Inflammatory macrophage (primary cell): ENCODE results near the gene LINC00632.
"Not testable (repeated sequence)": the region's sequence is repeated elsewhere in the genome, so short reads cannot be mapped to it uniquely, and the experiment has no call there.

ENCODE experiments used
- DNase-seq, 2 donors: peaks; one replicate each; pipeline ENCODE4 v3.0.0-alpha.2; 2020 to 2022
- total RNA-seq, 18 experiments: gene quantifications; one replicate each; lab custom pipeline; 2026; ENCODE audit warnings: mixed read lengths in 6 of 18, inconsistent platforms in 2 of 18; lab: John Stamatoyannopoulos, UW

LINC00632 gene
- 0 to 2.4 (median 0) reads per million in 18 experiments for total RNA-seq

DNA sequence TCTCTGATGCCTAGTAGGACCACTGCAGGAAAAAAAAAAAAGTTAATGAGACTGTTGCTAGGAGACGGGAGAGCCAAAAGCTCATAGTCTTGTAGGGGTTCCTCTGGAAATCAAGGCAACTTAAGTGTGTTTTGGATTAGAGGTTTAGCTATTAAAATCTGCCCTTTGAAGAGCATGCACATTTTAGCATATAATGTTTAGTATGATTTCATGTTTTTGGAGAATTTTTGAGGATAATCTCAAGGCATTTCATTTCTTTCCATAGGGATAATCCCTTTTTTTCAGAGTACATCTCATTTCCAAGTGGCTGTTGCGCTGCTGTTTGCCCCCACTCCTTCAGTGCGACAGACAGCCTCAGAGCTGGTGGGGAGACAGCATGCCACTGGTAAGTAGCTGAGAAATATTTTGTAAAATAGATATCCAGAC lies at the start of gene LINC00632:
Gene LINC00632, plus strand, starts transcription at position 339 of the 426 bp plus-strand sequence.
- no peak for DNase-seq

DNA sequence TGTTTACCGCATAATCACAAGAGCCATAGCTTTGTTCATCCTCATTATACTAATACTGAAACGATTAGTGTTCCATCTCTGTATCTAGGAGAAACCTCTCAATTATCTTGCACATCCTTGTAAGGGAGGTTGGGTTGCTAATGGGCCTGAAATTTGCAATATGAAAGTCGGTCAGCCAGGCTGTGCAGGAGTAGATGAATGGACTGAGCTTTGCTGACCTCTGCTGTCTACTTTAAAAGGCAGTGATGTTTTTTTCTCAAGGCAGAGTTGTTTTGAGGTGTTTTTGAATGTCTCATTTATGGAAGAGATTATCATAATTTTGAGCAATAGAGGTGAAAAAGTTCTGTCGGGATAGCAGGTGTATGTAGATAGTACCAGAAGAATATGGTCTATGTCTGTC lies 47.9 kb upstream of the LINC00632 start:
- no peak for DNase-seq

DNA sequence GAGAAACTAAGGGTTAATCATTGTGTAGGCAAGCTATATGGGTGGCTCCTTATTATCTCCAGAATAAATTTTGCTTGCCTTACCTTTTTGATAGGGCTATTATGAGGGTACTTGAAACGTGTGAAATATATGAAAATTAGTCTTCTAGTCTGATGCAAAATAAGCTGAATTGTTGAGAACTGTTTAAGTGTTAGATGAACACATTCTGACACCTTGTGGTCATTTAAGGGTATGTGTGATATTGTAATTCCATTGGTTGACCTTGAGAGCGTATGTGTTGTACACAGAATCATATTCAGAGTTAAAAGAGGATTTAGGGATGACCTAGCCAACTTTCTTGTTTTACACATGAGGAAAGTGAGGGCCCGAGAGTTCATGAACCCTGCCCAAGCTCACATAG lies 44.6 kb upstream of the LINC00632 start:
- no peak for DNase-seq

DNA sequence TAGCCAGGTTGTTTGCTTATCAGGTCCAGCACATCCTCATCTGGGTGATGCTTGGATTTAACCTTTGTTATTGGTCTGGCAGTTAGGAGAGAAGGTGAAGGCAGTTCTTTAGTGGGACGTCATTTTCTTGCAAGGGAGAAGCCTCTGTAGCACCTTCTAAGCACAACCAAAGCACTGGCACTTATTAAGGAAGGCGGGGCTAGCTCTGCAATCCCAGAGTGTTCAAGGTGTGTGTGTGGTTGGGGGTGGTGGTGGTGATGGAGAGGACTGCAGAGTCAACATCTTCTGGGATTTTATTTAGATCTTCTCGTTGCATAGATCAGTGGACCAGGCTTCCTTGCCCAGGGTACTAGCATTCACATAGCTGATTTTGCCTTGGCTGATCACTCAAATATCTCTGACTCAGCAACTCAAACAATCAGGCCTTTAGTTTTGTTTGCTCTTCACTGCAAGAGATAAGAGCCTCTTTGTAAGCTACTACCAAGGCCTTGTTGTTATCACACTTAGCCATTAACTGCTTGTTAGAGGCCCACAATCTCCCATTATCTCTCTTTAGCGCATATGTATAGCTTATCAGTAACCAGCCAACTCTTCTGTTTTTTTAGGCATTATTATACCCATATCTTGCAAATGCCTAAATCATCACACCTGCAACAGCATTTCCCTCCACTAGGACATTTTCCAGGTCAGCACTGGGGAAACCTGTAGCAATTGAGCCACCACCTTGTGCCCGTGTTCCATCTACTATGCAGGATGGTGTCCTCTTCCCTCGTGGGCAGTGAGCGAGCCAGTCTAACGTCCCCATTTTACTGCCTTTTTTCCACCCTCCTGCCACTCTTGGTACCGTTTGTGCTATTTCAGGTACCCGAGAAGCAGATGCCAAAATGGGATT lies 36.5 kb upstream of the LINC00632 start:
- no peak for DNase-seq

DNA sequence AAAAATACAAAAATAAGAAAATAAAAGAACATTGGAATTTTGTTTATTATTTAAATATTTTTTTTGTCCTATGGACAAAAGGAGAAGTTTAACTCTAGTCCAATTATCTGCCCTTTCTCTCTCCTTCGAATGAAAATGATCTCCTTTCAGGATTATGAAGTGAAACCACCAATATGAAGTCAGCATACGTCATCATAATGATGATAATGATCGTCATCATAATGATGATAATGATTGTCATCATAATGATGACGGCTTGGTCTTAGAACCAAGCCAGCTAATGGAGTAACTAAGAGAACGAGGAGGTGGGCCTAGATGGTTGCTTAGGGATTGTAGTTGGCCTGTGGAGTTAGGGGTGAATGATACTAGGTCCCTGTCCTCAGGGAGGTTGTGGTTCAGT lies 21.9 kb upstream of the LINC00632 start:
- DNase-seq = no peak

DNA sequence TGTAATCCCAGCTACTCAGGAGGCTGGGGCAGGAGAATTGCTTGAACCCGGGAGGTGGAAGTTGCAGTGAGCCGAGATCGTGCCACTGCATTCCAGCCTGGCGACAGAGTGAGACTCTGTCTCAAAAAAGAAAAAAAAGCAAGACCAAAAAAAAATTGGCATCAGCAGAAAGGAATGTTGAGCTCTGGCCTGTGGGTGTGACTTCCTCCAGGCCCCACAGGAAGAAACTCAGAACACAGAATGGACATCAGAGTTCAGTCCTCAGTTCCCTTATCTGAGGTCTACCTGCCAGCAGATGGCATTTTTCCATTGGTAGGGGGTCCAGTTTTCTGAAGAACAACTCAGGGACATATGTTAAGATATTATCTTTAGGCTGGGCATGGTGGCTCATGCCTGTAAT lies 18.0 kb upstream of the LINC00632 start:
- not testable (repeated sequence) for DNase-seq

DNA sequence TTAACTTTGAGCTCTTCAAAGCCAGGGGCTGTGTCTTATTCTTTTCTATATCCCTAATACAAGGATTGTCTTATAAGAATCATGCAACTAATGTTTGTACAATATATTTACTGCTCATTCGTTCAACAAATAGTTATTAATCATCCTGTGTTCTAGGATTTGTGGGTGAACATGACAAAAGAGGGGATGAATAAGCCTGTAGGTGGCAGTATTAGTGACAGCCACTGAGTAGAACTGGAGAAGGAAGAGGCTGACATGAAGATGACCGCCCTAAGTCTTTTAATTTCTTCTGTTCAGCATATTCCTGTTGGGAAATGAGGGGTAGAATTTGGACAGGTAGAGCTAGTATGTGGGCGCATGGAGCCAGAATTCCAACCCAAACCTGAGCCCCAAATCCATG lies 11.9 kb upstream of the LINC00632 start:
- no peak for DNase-seq

DNA sequence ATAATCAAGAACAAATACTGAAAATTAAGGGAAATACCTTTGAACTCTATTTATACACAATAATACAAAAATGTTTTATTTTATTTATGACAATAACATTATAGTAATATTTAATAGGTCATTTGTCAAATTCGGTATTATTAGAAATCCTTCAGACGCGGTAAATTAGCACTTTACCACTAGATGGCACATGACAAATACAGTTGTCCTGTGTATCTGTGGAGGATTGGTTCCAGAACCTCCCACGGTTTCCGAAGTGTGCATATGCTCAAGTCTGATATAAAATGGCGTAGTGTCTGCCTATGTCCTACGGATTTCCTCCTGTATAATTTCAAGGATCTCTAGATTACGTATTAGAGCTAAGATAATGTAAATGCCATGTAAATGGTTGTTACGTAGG lies 8.1 kb upstream of the LINC00632 start:
- peak; percentile 6 to 15 for DNase-seq

DNA sequence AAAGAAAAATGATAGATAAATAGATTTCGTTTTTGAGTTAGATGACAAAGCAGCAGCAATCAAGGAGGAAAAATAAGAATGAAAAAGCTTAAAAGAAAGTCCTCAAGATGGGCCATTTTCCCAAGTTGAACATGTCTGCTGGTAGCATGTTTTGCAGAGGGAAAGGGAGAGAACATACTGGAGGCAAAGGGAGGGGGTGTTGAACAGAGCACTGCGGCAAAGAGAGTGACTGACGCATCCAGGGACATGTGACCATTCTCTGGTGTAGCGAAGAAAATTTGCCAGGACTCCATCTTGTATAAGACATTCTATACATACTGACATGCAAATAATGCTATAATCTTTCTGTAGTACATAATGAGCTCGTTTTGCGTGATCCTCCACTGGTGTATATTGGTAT lies 1.2 kb downstream of the LINC00632 start:
- no peak for DNase-seq

DNA sequence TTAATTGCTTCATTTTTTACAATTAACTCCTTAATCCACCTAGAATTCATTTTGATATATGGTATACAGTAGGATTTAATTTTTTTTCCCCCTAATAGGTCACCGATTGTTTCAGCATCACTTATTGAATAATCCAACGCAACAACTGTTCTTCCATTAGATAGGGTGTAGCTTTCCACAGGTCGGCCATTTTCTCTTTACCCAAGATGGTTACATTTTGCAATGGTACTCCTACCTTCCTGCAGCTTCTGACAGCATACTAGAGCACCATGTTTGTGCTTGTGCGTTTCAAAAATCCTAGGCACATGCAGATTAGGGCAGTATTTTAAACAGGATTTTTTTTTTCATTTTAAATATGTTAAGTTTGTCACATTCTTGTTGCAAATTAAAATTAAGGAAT lies 2.3 kb downstream of the LINC00632 start:
- no peak for DNase-seq

DNA sequence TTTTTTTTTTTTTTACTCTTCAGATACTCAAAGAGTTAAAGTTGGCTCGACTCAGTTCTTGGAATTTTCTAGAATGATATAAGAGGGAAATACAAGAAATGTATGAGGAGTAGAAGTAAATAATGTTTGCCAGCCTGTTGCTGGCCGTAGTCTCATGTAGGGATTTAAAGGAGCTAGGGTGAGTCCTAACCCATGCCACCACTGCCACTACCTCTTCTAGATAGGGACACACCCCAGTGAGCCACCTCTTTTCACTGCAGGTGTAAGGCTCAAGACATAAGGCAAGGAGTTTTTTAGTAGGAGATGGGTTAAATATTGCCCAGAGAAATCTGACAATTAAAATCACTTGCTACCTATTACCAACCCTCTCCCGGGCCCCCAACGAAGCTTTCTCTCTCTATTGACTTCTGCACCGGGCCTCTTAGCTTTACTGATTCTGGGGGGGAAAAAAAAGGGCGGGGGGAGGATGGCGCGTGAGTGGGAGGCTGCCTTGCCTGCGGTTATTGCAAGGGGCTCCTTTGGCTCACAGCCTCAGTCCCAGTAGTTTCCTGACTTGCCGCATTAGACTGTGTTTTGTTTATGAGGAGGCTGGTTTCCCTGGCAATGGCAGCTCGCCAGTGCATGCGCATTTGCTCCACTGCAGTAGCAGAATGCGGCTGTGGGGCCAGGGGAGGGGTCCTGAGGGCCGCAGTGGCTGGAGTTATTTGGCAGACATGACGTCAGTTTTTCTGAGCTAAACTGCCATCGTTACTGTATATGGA lies 3.0 kb downstream of the LINC00632 start:
- DNase-seq = no peak

DNA sequence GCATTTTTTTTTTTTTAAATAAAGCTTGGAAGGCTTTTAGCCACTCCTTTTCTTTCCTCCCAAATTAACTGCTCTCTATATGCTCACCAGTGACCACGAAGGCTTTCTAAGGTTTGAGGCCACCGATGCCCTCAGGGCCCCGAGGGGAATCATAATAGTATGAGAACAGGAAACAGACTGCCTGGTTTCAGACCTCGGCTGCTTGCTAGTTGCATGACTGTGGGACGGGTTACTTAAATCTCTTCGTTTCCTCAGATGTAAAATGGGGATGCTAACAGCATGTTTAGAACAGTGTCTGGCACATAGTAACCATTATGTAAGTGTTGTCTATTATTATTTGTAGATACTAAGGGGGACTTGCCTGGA lies 3.6 kb downstream of the LINC00632 start:
- DNase-seq = no peak

DNA sequence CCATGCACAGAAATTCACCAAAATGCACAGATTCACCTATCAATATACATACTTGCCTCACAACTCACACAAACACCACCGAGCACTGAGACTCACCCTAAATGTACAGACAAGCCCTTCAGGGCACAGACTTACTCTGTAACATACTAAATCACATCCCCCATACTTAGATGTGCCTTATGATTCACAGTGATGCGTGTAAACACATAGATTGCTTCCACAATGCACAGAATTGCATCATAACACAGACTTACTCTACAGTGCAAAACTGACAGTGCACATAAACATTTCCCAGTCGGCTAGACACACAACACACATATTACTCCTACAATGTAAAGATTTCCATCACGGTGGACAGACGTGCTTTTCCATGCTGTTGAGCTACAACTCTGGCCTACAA lies 6.2 kb downstream of the LINC00632 start:
- DNase-seq = no peak

DNA sequence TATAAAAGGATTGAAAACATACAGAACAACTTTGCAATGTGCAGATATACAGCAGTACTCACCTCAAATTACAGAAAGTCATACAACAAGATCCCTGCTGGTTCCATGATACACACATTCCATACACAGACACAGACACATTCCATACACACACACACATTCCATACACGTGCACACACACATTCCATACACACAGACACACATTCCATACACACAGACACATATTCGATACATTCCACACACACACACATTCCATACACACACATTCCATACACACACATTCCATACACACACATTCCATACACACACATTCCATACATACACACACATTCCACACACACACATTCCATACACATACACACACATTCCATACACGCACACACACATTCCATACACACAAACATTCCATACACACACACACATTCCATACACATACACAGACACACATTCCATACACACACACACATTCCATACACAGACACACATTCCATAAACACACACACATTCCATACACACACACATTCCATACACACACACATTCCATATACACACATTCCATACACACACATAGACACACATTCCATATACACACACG lies 13.7 kb downstream of the LINC00632 start:
- DNase-seq = no peak

DNA sequence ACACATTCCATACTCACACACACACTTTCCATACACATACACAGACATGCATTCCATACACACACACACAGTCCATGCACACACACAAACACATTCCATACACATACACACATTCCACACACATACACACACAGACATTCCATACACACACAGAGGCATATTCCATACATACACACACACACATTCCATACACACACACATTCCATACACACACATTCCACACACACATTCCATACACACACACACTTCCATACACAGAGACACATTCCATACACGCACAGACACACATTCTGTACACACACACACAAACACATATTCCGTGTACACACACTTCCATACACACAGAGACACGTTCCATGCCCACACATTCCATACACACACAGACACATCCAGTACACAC lies 14.8 kb downstream of the LINC00632 start:
- no peak for DNase-seq

DNA sequence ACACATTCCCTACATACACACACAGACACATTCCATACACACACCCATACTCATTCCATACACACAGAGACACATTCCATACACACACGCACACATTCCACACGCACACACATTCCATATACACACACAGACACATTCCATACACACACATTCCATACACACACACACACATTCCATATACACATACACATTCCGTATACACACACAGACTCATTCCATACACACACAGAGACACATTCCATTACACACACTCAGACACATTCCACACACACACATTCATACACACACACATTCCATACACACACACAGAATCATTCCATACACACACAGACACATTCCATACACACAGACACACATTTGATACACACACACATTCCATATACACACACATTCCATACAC lies 15.2 kb downstream of the LINC00632 start:
- no peak for DNase-seq

DNA sequence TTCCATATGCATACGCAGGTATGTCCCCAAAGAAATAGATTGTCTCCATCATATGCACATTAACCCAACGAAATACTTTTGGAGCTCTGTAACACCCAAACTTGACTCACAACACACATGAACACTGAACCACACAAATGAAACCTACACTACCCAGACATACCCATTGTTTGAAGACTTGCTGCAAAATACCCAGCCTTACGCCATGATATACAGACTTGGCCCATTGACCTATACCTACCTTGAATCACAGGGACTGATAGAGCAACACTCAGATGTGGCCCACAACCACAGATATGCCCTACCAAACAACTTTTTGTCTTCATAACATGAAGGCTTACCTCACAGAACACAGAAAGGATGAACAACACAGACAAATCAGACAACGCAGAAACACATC lies 15.9 kb downstream of the LINC00632 start:
- DNase-seq = no peak

DNA sequence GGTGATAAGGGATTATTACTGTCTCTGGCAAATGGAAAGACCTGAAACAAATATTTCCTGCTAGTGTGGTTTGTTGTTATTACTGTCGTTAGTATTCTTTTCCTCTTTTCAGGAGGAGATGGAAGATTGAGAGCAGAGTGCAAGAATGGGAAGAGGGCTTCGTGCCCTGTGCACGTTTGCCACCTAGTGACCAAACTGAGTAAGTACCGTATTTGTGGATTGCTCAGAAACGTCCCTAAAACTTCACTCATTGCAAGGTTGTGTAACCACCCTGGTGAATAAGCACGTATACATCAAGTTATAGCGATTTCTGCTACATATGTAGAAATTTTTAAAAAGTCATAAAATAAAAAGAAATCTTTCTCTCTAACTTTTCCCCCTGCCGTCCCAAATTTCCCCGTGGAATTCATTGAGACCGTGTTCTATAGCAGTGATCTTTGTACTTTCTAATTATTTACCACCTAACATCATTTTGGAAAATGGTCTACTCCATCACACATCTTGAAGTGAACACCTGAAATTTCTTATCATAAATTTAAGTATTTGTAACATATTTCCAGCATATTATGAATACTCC lies 24.3 kb downstream of the LINC00632 start:
- DNase-seq = peak; percentile 40 to 50

DNA sequence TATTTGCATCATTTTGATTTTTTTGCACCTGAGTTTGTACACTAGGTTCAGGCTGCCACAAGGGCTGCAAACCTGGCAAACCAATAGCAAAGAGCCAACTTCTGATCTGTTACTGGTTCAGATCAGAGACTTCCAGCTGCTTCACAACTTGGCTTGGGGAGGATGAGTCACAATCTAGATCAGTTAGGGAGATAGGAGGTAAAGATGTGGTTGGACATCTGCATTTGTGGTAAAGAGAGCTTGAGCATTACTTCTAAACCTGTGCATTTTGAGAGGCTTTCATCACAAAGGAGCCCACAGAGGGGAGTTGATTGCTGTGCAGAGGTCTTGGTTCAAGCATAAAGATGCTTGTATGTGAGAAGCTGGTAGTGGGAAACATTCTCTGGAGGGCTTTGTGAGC lies 34.5 kb downstream of the LINC00632 start:
- DNase-seq = no peak

DNA sequence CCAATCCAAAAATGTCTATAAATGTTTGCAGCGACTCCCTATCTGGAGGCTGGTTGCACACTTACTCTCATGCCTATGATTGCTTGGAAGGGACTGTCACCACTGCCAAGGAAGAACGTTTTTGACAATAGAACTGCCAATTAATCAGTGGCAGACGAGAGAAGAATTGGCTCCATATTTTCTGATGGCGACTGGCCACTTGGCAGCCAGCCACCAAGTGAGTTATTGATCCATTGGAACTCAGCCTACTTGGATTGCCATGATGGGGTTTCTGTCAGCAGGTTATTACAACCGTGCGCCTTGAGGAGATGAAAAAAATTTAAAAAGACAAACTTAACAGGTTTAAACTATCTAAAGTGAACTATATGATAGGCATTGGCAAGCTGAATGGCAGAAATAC lies 47.4 kb downstream of the LINC00632 start:
- DNase-seq = no peak

DNA sequence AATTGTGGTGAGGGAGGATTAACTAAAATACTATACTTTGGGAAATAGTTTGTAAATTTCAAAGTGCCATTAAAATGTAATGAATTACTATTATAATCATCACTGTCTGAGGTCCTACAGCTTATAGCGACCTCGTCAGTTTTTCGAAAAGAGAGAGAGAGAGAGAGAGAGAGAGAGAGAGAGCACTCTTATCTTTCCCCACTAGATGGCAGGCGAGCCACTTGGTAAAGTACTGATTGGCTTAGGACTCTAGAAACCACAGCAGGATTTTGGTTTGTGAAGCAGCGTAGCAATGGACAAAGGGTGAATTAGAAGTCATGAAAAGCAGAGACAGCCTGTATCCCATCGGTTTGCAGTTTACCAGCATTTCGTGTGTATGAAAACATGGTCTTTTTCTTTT lies 52.5 kb downstream of the LINC00632 start:
- peak; percentile 15 to 24 for DNase-seq

DNA sequence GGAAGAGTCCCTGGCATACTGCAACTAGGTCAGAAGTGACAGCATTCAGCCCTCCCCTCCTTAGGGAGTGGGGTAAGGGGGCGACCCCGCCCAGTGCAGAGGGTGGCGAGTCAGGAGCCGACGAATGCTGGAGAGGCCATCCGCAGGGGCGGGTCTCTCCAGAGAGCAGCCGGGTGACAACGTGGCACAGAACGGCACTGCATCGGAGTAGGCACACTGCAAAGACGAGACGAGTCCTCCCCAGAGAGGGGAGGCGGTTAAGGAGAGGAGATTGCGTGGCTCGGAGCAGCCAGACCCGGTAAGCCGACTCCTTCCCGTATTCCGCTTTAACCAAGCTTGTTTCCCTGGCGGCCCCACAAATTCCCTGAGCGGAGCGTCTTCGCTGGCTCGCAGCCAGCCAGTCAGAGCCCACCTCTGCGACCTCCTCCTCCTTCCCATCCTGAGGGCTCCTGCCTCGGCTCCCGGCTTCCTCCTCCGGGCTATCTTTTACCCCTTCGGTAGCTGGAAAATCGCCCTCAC lies 54.9 kb downstream of the LINC00632 start:
- no peak for DNase-seq
